ENCODE measurements around the gene GLIS2. TPM values are rescaled to one million over a fixed set of nuclear protein-coding genes. Genes with fewer than 3 reads are reported as not detected.
"Not testable (repeated sequence)": the region's sequence is repeated elsewhere in the genome, so short reads cannot be mapped to it uniquely, and the experiment has no call there.

The GLIS2 gene
- total RNA-seq, 2 experiments from 2014 or later = not detected

DNA sequence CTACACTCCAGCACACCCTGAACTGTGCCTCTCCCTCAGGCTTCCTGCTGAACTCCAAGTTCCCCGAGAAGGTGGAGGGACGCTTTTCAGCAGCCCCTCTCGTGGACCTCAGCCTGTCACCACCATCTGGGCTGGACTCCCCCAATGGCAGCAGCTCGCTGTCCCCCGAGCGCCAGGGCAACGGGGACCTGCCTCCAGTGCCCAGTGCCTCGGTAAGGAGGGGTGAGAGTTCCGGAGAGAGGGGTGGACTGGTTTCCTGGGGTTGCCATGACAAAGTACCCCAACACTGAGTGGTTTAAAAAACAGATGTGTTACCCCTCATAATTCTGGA, 17.4 kb downstream of the GLIS2 start:
- no peak for ATAC-seq (ENCODE audit: poor library complexity)
- no peaks in the 10 kb centered on the region for H3K9me3 ChIP-seq (ENCODE audit: control insufficient read depth in 1 of 2, insufficient read depth in 1 of 2, low read length in 2 of 2)
- H3K36me3 Mint-ChIP-seq (ENCODE audit: low read depth) = no peaks in the 10 kb centered on the region
- H3K36me3 ChIP-seq (ENCODE audit: insufficient read depth, low read length) = no peaks in the 10 kb centered on the region
- no peaks in the 10 kb centered on the region for H3K4me1 Mint-ChIP-seq (ENCODE audit: low read depth)
- no peak overlapping the region for H3K27ac ChIP-seq (ENCODE audit: low read depth in 1 of 2, low read length in 2 of 2)
- intact Hi-C loops (cut with DNase I, micrococcal nuclease) = no loop called here
- H3K9me3 Mint-ChIP-seq = no peaks in the 10 kb centered on the region
- H3K27ac Mint-ChIP-seq = no peak overlapping the region
- no peak overlapping the region for H3K4me3 Mint-ChIP-seq
- ChIA-PET POLR2A (no interaction called here), CTCF (no interaction called here)
- peaks cover 4 to 7% of the 10 kb centered on the region in 2 experiments for H3K27me3 ChIP-seq (ENCODE audit: control insufficient read depth in 1 of 2, insufficient read depth in 2 of 2, low read length in 2 of 2)
- DNase-seq = no peak
- H3K27me3 Mint-ChIP-seq = no peaks in the 10 kb centered on the region
- H3K4me1 ChIP-seq (ENCODE audit: insufficient read depth, low read length) = peaks cover 9% of the 10 kb centered on the region
- H3K4me3 ChIP-seq (ENCODE audit: low read length) = no peak overlapping the region
- TF ChIP-seq, protein P1, sequence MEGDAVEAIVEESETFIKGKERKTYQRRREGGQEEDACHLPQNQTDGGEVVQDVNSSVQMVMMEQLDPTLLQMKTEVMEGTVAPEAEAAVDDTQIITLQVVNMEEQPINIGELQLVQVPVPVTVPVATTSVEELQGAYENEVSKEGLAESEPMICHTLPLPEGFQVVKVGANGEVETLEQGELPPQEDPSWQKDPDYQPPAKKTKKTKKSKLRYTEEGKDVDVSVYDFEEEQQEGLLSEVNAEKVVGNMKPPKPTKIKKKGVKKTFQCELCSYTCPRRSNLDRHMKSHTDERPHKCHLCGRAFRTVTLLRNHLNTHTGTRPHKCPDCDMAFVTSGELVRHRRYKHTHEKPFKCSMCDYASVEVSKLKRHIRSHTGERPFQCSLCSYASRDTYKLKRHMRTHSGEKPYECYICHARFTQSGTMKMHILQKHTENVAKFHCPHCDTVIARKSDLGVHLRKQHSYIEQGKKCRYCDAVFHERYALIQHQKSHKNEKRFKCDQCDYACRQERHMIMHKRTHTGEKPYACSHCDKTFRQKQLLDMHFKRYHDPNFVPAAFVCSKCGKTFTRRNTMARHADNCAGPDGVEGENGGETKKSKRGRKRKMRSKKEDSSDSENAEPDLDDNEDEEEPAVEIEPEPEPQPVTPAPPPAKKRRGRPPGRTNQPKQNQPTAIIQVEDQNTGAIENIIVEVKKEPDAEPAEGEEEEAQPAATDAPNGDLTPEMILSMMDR (IDR thresholded peaks at IDR 0.05) = no peak

DNA sequence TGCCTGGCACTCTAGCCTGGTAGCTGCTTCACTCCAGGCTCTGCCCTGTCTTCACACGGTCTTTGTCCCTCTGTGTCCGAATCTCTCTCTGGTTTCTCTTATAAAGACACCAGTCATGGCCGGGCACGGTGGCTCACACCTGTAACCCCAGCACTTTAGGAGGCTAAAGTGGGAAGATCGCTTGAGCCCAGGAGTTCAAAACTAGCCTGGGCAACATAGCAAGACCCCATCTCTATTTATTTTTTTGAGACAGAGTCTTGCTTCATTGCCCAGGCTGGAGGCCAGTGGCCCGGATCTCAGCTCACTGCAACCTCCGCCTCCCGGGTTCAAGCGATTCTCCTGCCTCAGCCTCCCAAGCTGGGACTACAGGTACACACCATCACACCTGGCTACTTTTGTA, 17.8 kb downstream of the GLIS2 start:
- H3K27ac Mint-ChIP-seq; H3K27me3 ChIP-seq (ENCODE audit: control insufficient read depth in 1 of 2, insufficient read depth in 2 of 2, low read length in 2 of 2); H3K36me3 Mint-ChIP-seq (ENCODE audit: low read depth); H3K4me3 ChIP-seq (ENCODE audit: low read length); H3K4me1 ChIP-seq (ENCODE audit: insufficient read depth, low read length); H3K4me1 Mint-ChIP-seq (ENCODE audit: low read depth); CTCF ChIA-PET; H3K27ac ChIP-seq (ENCODE audit: low read depth in 1 of 2, low read length in 2 of 2); H3K27me3 Mint-ChIP-seq; intact Hi-C loops (cut with DNase I, micrococcal nuclease); ATAC-seq (ENCODE audit: poor library complexity); H3K9me3 Mint-ChIP-seq; H3K9me3 ChIP-seq (ENCODE audit: control insufficient read depth in 1 of 2, insufficient read depth in 1 of 2, low read length in 2 of 2); DNase-seq; H3K36me3 ChIP-seq (ENCODE audit: insufficient read depth, low read length); POLR2A ChIA-PET; H3K4me3 Mint-ChIP-seq: not testable (repeated sequence)

DNA sequence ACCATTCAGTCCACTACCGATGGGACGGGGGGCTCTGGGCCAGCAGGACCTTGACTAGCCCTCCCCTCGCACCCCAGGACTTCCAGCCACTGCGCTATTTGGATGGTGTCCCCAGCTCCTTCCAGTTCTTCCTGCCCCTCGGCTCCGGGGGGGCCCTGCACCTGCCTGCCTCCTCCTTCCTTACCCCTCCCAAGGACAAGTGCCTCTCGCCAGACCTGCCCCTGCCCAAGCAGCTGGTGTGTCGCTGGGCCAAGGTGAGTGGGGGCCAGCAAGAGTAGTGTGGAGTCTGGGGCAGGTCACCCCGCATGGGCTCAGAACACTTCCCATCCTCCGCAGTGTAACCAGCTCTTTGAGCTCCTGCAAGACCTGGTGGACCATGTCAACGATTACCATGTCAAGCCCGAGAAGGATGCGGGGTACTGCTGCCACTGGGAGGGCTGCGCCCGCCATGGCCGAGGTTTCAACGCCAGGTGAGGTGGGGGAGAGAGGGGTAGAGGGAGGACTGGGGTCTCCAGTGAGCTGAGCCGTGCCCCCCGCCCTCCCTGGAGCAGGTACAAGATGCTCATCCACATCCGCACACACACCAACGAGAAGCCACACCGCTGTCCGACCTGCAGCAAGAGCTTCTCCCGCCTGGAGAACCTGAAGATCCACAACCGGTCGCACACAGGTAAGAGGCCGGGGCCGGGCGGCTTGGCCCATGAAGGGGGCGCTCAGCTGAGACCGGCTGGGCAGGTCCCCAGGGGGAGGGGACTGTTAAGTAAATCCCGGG, 19.0 kb downstream of the GLIS2 start:
- POLR2A ChIA-PET = no interaction called here
- DNase-seq = no peak

More for the DNA sequence above, 19.0 kb downstream of the GLIS2 start:
- Mint-ChIP-seq H3K27me3 (no peaks in the 10 kb centered on the region), H3K27ac (no peak overlapping the region), H3K9me3 (no peaks in the 10 kb centered on the region), H3K4me3 (no peak overlapping the region), H3K36me3 (ENCODE audit: low read depth) (peaks cover 6% of the 10 kb centered on the region), H3K4me1 (ENCODE audit: low read depth) (no peaks in the 10 kb centered on the region)
- intact Hi-C loops (cut with DNase I, micrococcal nuclease) = no loop called here
- ATAC-seq (ENCODE audit: poor library complexity) = no peak
- CTCF ChIA-PET = no interaction called here
- TF ChIP-seq, protein P1 (IDR thresholded peaks at IDR 0.05) = no peak
- Histone ChIP-seq H3K27me3 (ENCODE audit: control insufficient read depth in 1 of 2, insufficient read depth in 2 of 2, low read length in 2 of 2) (no peaks in the 10 kb centered on the region), H3K36me3 (ENCODE audit: insufficient read depth, low read length) (peaks cover 13% of the 10 kb centered on the region), H3K9me3 (ENCODE audit: control insufficient read depth in 1 of 2, insufficient read depth in 1 of 2, low read length in 2 of 2) (no peaks in the 10 kb centered on the region), H3K27ac (ENCODE audit: low read depth in 1 of 2, low read length in 2 of 2) (no peak overlapping the region), H3K4me1 (ENCODE audit: insufficient read depth, low read length) (peaks cover 7% of the 10 kb centered on the region), H3K4me3 (ENCODE audit: low read length) (no peak overlapping the region)

Data from CD4-positive, alpha-beta T cell (primary cell).